ENCODE results near the gene GRM8. TPM values are rescaled to one million over a fixed set of nuclear protein-coding genes. Genes with fewer than 3 reads are reported as not detected.

The GRM8 gene
- total and polyA plus RNA-seq, 8 donors, result 0.25 to 2.8 (median 1.3) TPM; not detected in 4

DNA sequence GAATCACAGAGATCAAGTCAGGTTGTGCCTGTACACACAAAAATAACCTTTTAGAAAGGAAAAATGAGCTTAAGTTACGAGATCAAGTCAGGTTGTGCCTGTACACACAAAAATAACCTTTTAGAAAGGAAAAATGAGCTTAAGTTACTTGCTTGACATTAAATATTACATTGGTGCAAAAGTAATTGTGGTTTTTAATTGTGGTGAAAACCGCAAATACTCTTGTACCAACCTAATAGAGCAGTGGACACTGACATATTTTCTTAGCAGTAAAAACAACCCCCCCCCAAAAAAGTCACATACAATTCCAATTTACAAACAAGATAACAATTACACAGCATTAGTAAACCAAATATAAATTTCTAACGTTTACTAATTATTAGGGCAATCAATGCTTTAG, 595.6 kb downstream of the GRM8 start:
- H3K9me3 ChIP-seq, result no peaks in the 10 kb centered on the region
- no peak overlapping the region for H3K27ac ChIP-seq
- H3K4me1 ChIP-seq, result no peaks in the 10 kb centered on the region
- 50 to 62% (median 57%) methylated on average over 3 of the region's 3 CpGs for WGBS, 5 donors
- H3K36me3 ChIP-seq, result no peaks in the 10 kb centered on the region
- intact Hi-C loops (cut with DNase I; ENCODE audit: low total_unique reads), result no loop called here
- TF ChIP-seq, protein P1, sequence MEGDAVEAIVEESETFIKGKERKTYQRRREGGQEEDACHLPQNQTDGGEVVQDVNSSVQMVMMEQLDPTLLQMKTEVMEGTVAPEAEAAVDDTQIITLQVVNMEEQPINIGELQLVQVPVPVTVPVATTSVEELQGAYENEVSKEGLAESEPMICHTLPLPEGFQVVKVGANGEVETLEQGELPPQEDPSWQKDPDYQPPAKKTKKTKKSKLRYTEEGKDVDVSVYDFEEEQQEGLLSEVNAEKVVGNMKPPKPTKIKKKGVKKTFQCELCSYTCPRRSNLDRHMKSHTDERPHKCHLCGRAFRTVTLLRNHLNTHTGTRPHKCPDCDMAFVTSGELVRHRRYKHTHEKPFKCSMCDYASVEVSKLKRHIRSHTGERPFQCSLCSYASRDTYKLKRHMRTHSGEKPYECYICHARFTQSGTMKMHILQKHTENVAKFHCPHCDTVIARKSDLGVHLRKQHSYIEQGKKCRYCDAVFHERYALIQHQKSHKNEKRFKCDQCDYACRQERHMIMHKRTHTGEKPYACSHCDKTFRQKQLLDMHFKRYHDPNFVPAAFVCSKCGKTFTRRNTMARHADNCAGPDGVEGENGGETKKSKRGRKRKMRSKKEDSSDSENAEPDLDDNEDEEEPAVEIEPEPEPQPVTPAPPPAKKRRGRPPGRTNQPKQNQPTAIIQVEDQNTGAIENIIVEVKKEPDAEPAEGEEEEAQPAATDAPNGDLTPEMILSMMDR (IDR thresholded peaks at IDR 0.05), result no peak
- no peak for TF ChIP-seq POLR2AphosphoS5 (IDR thresholded peaks at IDR 0.05)
- no peak for TF ChIP-seq POLR2A (IDR thresholded peaks at IDR 0.05)
- no peak for TF ChIP-seq EP300 (IDR thresholded peaks at IDR 0.05)
- no peak overlapping the region for H3K4me3 ChIP-seq
- no peak for DNase-seq
- H3K27me3 ChIP-seq, result no peaks in the 10 kb centered on the region

DNA sequence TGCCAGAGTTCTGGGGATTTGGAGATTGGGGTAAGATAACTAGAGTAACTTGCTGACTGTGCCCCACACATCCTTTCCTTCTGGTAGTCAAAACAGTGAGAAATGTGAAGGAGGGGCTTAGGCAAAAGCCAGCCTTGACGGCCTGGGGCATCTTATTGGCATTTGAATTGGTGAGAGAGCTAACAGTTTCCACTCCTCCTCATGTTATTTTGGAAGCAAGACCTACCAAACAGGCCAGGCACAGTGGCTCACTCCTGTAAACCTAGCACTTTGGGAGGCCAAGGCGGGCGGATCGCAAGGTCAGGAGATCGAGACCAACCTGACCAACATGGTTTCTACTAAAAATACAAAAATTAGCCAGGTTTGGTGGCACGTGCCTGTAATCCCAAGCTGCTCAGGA, 596.6 kb downstream of the GRM8 start:
- Histone ChIP-seq H3K27me3 (no peaks in the 10 kb centered on the region), H3K4me1 (no peaks in the 10 kb centered on the region), H3K27ac (no peak overlapping the region), H3K9me3 (peaks cover 0 to under 1% (median 0%) of the 10 kb centered on the region in 4 donors), H3K4me3 (no peak overlapping the region), H3K36me3 (no peaks in the 10 kb centered on the region)
- intact Hi-C loops (cut with DNase I; ENCODE audit: low total_unique reads), result no loop called here
- TF ChIP-seq POLR2A (IDR thresholded peaks at IDR 0.05) (no peak), EP300 (IDR thresholded peaks at IDR 0.05) (no peak), POLR2AphosphoS5 (IDR thresholded peaks at IDR 0.05) (no peak)
- TF ChIP-seq, protein P1 (IDR thresholded peaks at IDR 0.05), result no peak
- 79 to 89% (median 83%) methylated on average over 6 of the region's 6 CpGs for WGBS, 5 donors
- no peak for DNase-seq

DNA sequence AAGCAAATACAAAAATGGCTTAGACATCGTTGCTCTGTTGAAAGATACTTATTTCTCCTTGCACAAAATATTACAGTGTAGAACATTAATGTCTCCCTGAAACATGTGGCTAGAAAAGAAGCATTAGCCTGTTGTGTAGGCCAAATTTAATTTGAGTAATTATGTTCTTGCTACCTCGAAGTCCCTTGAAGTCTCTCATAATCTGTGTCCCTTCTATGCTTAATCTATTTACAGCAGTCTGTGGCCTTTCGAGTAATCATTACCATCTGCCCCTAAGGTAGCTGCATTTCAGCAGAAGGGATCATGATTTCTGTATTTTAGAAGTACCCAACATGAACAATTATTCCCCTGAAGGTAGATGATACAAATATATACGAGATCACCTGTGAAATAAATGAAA, 615.2 kb downstream of the GRM8 start:
- H3K9me3 ChIP-seq, result peaks cover 0 to 3% (median 0%) of the 10 kb centered on the region in 4 donors
- no peak for TF ChIP-seq POLR2A (IDR thresholded peaks at IDR 0.05)
- TF ChIP-seq, protein P1 (IDR thresholded peaks at IDR 0.05), result no peak
- no peak for TF ChIP-seq EP300 (IDR thresholded peaks at IDR 0.05)
- no peak for TF ChIP-seq POLR2AphosphoS5 (IDR thresholded peaks at IDR 0.05)
- no peaks in the 10 kb centered on the region for H3K4me1 ChIP-seq
- H3K36me3 ChIP-seq, result no peaks in the 10 kb centered on the region
- no peak overlapping the region for H3K27ac ChIP-seq
- no peak overlapping the region for H3K4me3 ChIP-seq
- intact Hi-C loops (cut with DNase I; ENCODE audit: low total_unique reads), result no loop called here
- DNase-seq, result no peak
- 67 to 74% (median 70%) methylated on average over 4 of the region's 4 CpGs for WGBS, 5 donors
- H3K27me3 ChIP-seq, result no peaks in the 10 kb centered on the region

DNA sequence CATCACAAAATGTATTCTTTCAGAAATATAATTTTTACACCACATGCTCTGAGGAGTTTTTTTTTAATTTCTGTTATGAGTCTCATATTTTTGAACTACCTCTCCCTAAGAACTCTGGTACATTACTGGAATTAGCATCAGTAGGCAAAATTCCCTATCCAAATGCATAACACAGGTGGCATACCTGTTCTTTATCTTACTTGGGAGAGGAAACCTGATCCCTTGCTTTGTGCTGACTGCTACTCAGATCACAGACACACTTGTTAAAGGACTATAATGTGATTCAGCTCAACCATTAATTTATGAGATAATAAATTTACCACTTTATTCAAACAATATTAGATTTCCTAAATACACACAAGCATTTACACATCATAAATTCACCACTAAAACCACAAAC, 617.2 kb downstream of the GRM8 start:
- H3K9me3 ChIP-seq, result peaks cover 0 to 5% (median 0%) of the 10 kb centered on the region in 4 donors
- intact Hi-C loops (cut with DNase I; ENCODE audit: low total_unique reads), result no loop called here
- H3K27ac ChIP-seq, result no peak overlapping the region
- no peak overlapping the region for H3K4me3 ChIP-seq
- DNase-seq, result no peak
- H3K27me3 ChIP-seq, result no peaks in the 10 kb centered on the region
- H3K36me3 ChIP-seq, result no peaks in the 10 kb centered on the region
- no peaks in the 10 kb centered on the region for H3K4me1 ChIP-seq
- TF ChIP-seq POLR2A (IDR thresholded peaks at IDR 0.05), result no peak
- no peak for TF ChIP-seq EP300 (IDR thresholded peaks at IDR 0.05)
- TF ChIP-seq, protein P1 (IDR thresholded peaks at IDR 0.05), result no peak
- no peak for TF ChIP-seq POLR2AphosphoS5 (IDR thresholded peaks at IDR 0.05)

Measured in stomach (tissue), 9 donors.